ENCODE measurements around the gene STRIT1. TPM values are rescaled to one million over a fixed set of nuclear protein-coding genes. Genes with fewer than 3 reads are reported as not detected.

The STRIT1 gene
- total RNA-seq, 2 experiments from 2014 or later: not detected

GRCh38 chr3:155308831-155309230, 15.3 kb upstream of the STRIT1 start:
- Mint-ChIP-seq H3K4me3 (no peak overlapping the region), H3K27ac (no peak overlapping the region), H3K27me3 (ENCODE audit: low read depth) (no peaks in the 10 kb centered on the region), H3K4me1 (ENCODE audit: low read depth) (no peaks in the 10 kb centered on the region), H3K9me3 (ENCODE audit: insufficient read depth) (no peaks in the 10 kb centered on the region), H3K36me3 (ENCODE audit: low read depth) (no peaks in the 10 kb centered on the region)
- ATAC-seq (no peak), DNase-seq (no peak)
- ChIA-PET CTCF (interaction anchor here (1.0 kb wide), 1 partner anchor 497 kb away, joined by 3 read pairs; no protein-coding TSS in a partner anchor), POLR2A (no interaction called here)

GRCh38 chr3:155307183-155307582, 13.7 kb upstream of the STRIT1 start:
- POLR2A ChIA-PET: no interaction called here

DNA sequence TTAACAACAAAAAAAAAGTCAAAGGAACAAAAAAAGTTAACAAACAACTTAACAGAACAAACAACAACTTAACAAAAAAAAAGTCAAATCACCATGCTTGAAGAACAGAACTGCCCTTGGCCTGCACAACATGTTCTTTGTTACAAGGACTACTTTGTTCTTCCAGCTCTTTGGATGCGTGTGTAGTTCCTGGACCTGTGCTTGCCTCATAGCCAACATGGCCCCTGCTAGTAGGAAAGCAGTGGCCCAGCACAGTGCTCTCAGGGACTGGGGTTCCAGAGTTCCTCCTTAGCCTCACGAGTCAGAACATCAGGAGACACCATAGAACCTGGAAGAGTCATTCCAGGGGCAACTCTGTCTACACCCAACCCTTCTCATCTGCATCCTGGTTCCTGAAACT, 10.9 kb upstream of the STRIT1 start:
- Mint-ChIP-seq H3K36me3 (ENCODE audit: low read depth) (no peaks in the 10 kb centered on the region), H3K4me1 (ENCODE audit: low read depth) (no peaks in the 10 kb centered on the region), H3K9me3 (ENCODE audit: insufficient read depth) (no peaks in the 10 kb centered on the region), H3K4me3 (no peak overlapping the region), H3K27me3 (ENCODE audit: low read depth) (peaks cover 3% of the 10 kb centered on the region), H3K27ac (no peak overlapping the region)
- ChIA-PET CTCF (no interaction called here), POLR2A (no interaction called here)
- ATAC-seq: no peak
- DNase-seq: no peak

More at GRCh38 chr3:155307183-155307582, 13.7 kb upstream of the STRIT1 start:
- no peak for DNase-seq
- H3K4me3 Mint-ChIP-seq: no peak overlapping the region
- no peaks in the 10 kb centered on the region for H3K4me1 Mint-ChIP-seq (ENCODE audit: low read depth)
- CTCF ChIA-PET: no interaction called here
- no peak for ATAC-seq
- no peaks in the 10 kb centered on the region for H3K36me3 Mint-ChIP-seq (ENCODE audit: low read depth)
- no peaks in the 10 kb centered on the region for H3K9me3 Mint-ChIP-seq (ENCODE audit: insufficient read depth)
- no peaks in the 10 kb centered on the region for H3K27me3 Mint-ChIP-seq (ENCODE audit: low read depth)
- H3K27ac Mint-ChIP-seq: no peak overlapping the region

- H3K4me3 Mint-ChIP-seq: no peak overlapping the region
- no peak for ATAC-seq
- POLR2A ChIA-PET: no interaction called here
- peaks cover 3% of the 10 kb centered on the region for H3K27me3 Mint-ChIP-seq (ENCODE audit: low read depth)
- CTCF ChIA-PET: no interaction called here
- no peak overlapping the region for H3K27ac Mint-ChIP-seq
- no peaks in the 10 kb centered on the region for H3K9me3 Mint-ChIP-seq (ENCODE audit: insufficient read depth)
- no peak for DNase-seq
- no peaks in the 10 kb centered on the region for H3K4me1 Mint-ChIP-seq (ENCODE audit: low read depth)
- H3K36me3 Mint-ChIP-seq (ENCODE audit: low read depth): no peaks in the 10 kb centered on the region
Observed at GRCh38 chr3:155303540-155304097, 10.1 kb upstream of the STRIT1 start.

GRCh38 chr3:155302891-155303290, 9.4 kb upstream of the STRIT1 start:
- ATAC-seq (no peak), DNase-seq (no peak)
- no peaks in the 10 kb centered on the region for H3K4me1 Mint-ChIP-seq (ENCODE audit: low read depth)
- H3K27me3 Mint-ChIP-seq (ENCODE audit: low read depth): peaks cover 3% of the 10 kb centered on the region
- ChIA-PET POLR2A (no interaction called here), CTCF (no interaction called here)
- H3K27ac Mint-ChIP-seq: no peak overlapping the region
- no peaks in the 10 kb centered on the region for H3K9me3 Mint-ChIP-seq (ENCODE audit: insufficient read depth)
- H3K4me3 Mint-ChIP-seq: no peak overlapping the region
- no peaks in the 10 kb centered on the region for H3K36me3 Mint-ChIP-seq (ENCODE audit: low read depth)

- no peak for DNase-seq
- Mint-ChIP-seq H3K27ac (no peak overlapping the region), H3K4me3 (no peak overlapping the region), H3K36me3 (ENCODE audit: low read depth) (no peaks in the 10 kb centered on the region), H3K27me3 (ENCODE audit: low read depth) (peaks cover 3% of the 10 kb centered on the region), H3K9me3 (ENCODE audit: insufficient read depth) (no peaks in the 10 kb centered on the region), H3K4me1 (ENCODE audit: low read depth) (no peaks in the 10 kb centered on the region)
- CTCF ChIA-PET: no interaction called here
- ATAC-seq: no peak
- POLR2A ChIA-PET: no interaction called here
Observed at GRCh38 chr3:155302481-155302880, 9.0 kb upstream of the STRIT1 start.

DNA sequence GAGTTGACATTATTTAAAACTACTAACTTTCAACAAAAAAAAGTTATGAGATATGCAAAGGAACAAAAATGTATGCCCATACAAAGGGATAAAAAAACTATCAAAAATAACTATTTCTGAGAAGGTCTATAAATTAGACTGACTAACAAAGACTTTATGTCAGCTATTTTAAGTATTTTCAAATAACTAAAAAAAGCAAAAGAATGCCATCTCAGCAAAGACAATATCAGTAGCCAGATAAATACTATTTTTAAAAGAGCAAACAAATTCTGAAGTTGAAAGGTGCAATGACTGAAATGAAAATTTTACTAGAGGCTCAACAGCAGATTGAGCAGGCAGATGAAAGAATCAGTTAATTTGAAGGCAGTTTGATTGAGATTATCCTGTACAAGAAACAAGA, 3.6 kb upstream of the STRIT1 start:
- DNase-seq: no peak
- ChIA-PET CTCF (no interaction called here), POLR2A (no interaction called here)
- H3K4me3 Mint-ChIP-seq: no peak overlapping the region
- H3K4me1 Mint-ChIP-seq (ENCODE audit: low read depth): no peaks in the 10 kb centered on the region
- H3K27me3 Mint-ChIP-seq (ENCODE audit: low read depth): peaks cover 3% of the 10 kb centered on the region
- H3K36me3 Mint-ChIP-seq (ENCODE audit: low read depth): no peaks in the 10 kb centered on the region
- no peak overlapping the region for H3K27ac Mint-ChIP-seq
- H3K9me3 Mint-ChIP-seq (ENCODE audit: insufficient read depth): peaks cover 8% of the 10 kb centered on the region
- no peak for ATAC-seq

DNA sequence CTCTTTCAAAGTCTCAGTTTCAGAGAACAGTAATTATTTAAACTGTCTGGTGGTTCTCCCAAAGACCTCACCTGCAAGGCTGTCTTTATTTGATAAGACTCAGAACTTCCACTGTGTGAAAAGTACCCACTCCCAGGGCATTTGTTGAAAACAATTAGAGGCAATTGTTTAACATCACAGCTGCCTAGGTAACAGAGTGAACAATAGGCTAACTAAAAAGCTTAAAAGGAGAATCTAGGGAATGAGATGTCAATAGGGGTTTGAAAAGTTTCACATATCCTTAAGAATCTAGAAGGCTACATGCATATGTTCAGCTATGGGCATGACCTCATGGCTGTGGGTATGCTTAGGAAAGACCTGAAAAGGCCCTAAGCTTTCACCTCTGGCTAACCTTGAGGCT, 2.9 kb upstream of the STRIT1 start:
- ChIA-PET CTCF (interaction anchor here (1.3 kb wide), 1 partner anchor 9 kb away, joined by 3 read pairs; no protein-coding TSS in a partner anchor), POLR2A (no interaction called here)
- Mint-ChIP-seq H3K9me3 (ENCODE audit: insufficient read depth) (peaks cover 8% of the 10 kb centered on the region), H3K4me3 (no peak overlapping the region), H3K36me3 (ENCODE audit: low read depth) (no peaks in the 10 kb centered on the region), H3K4me1 (ENCODE audit: low read depth) (no peaks in the 10 kb centered on the region), H3K27ac (no peak overlapping the region), H3K27me3 (ENCODE audit: low read depth) (peaks cover 2% of the 10 kb centered on the region)
- DNase-seq (no peak), ATAC-seq (no peak)

- Mint-ChIP-seq H3K36me3 (ENCODE audit: low read depth) (no peaks in the 10 kb centered on the region), H3K4me3 (no peak overlapping the region), H3K4me1 (ENCODE audit: low read depth) (no peaks in the 10 kb centered on the region), H3K27me3 (ENCODE audit: low read depth) (peaks cover 2% of the 10 kb centered on the region), H3K27ac (no peak overlapping the region), H3K9me3 (ENCODE audit: insufficient read depth) (peaks cover 8% of the 10 kb centered on the region)
- ATAC-seq (no peak), DNase-seq (no peak)
- ChIA-PET CTCF (no interaction called here), POLR2A (no interaction called here)
Observed at GRCh38 chr3:155292693-155293092, 790 bp downstream of the STRIT1 start.

GRCh38 chr3:155292133-155292532, 1.4 kb downstream of the STRIT1 start:
- CTCF ChIA-PET: no interaction called here
- Mint-ChIP-seq H3K9me3 (ENCODE audit: insufficient read depth) (peaks cover 4% of the 10 kb centered on the region), H3K27ac (no peak overlapping the region)

GRCh38 chr3:155286736-155287135, 6.7 kb downstream of the STRIT1 start:
- Mint-ChIP-seq H3K27ac (no peak overlapping the region), H3K9me3 (ENCODE audit: insufficient read depth) (no peaks in the 10 kb centered on the region), H3K4me3 (no peak overlapping the region), H3K36me3 (ENCODE audit: low read depth) (no peaks in the 10 kb centered on the region), H3K27me3 (ENCODE audit: low read depth) (peaks cover 2% of the 10 kb centered on the region), H3K4me1 (ENCODE audit: low read depth) (no peaks in the 10 kb centered on the region)
- ChIA-PET CTCF (interaction anchor here (1.1 kb wide), 1 partner anchor 9 kb away, joined by 3 read pairs; no protein-coding TSS in a partner anchor), POLR2A (no interaction called here)
- ATAC-seq (no peak), DNase-seq (no peak)

More at GRCh38 chr3:155292133-155292532, 1.4 kb downstream of the STRIT1 start:
- ATAC-seq: no peak
- Mint-ChIP-seq H3K36me3 (ENCODE audit: low read depth) (no peaks in the 10 kb centered on the region), H3K4me3 (no peak overlapping the region), H3K27me3 (ENCODE audit: low read depth) (peaks cover 2% of the 10 kb centered on the region), H3K4me1 (ENCODE audit: low read depth) (no peaks in the 10 kb centered on the region)
- DNase-seq: no peak
- POLR2A ChIA-PET: no interaction called here

DNA sequence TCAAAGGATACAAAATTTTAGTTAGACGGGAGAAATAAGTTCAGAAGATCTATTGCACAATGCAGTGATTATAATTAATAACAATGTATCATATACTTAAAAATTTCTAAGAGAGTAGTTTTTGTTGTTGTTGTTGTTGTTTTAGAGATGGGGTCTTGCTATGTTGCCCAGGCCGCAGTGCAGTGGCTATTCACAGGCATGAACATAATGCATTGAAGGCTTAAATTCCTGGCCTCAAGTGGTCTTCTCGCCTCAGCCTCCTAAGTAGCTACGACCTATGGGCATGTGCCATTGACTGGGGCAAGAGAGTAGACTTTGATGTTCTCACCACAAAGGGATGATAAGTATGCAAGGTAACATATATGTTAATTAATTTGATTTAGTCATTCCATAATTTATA, 7.5 kb downstream of the STRIT1 start:
- Mint-ChIP-seq H3K9me3 (ENCODE audit: insufficient read depth) (no peaks in the 10 kb centered on the region), H3K4me3 (no peak overlapping the region), H3K27ac (no peak overlapping the region), H3K27me3 (ENCODE audit: low read depth) (no peaks in the 10 kb centered on the region), H3K4me1 (ENCODE audit: low read depth) (no peaks in the 10 kb centered on the region), H3K36me3 (ENCODE audit: low read depth) (no peaks in the 10 kb centered on the region)
- POLR2A ChIA-PET: no interaction called here
- CTCF ChIA-PET: no interaction called here
- ATAC-seq: no peak
- DNase-seq: no peak

Measured in activated CD8-positive, alpha-beta T cell treated with anti-CD3 and anti-CD28 coated beads, Interleukin-2, amount 10 ng/mL, durations not matched to agents 7 days and 5 days (primary cell).